ENCODE measurements around the gene KCNK18.

Gene KCNK18

DNA sequence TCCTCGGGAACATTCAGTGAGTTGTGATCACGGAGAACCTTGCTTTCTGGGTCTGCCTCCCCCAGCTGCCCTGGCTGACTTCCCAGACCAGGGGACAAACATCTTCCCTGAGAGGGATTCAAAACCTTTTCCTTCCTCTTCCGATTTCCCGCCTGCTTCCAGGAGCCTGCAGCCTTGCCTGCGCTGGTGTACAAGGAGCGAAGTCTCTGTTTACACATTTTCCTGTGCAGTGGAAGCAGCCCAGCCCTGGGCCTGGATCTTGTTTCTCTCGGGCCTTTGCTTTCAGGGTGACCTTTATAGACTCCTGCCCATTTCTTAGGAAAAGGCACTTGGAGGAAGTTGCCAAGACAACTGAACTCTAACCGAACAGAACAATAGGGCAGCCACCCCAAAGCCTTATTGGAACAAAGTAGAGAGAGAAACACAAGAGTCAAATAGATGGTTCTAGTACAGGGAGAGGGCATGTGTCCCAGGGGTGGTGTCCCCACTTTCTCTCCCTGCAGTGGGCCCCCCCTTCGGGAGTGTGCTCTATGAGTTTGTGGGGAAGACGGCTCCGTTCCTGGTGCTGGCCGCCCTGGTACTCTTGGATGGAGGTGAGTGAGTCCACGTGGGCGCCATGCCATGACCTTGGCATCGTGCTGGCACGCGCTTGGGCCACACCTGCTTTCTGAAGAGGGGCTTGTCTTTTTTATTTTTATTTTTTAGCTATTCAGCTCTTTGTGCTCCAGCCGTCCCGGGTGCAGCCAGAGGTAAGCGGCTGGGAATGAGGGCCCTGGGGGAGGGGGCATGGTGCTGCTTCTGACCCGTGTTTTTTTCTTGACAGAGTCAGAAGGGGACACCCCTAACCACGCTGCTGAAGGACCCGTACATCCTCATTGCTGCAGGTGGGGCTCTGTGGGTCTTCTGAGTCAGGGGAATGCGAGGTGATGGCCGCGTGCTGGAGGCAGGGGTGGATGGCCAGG, 57.8 kb downstream of the KCNK18 start:
- no peak for DNase-seq

DNA sequence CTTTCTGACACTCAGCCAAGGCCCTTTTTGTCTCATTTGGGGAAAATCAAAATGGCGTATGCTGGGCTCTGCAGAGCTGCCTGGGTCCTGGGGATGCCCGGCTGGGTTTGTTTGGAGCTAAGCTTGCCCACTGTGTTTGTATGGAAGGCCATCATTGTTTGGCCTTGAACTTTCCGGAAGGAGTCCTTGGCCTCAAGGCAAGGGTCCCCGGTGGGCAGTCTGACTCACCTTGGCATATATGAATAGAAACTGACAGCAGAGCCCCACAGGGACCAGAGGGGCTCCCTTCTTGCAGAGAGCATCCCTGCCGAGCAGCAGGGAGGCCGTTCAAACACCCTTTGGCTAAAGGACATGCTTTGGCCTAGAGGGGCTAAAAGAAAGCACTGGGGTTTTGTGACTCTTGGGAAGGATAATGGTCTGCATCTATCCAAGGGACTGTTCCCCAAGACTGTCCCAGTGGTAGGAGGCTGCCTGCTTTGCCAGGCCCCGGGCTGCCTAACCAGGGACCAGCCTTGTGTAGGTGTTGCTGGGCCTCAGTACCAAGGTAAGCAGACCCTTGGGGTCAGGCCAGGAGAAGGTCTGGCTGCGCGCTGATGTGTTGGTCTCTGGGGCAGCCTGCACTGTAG, 58.7 kb downstream of the KCNK18 start:
- DNase-seq: no peak

DNA sequence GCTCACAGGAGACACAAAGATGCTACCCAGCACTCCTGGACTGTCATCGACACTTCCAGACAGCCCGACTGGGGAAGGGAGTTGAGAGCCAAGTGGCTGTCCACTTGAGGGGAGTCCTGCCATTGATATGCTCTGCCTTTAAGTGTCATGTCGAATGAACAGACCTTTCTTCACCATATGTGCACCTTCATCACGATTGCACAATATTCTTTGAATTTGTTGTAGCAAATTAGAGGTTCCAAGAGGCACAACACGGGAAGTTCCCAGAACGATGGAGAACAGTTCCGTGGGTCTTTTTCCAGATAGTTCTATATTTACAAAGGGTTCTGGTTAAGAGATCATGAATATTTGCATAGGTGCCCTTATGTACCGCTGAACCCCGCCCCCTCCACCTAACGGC, 59.6 kb downstream of the KCNK18 start:
- no peak for DNase-seq

DNA sequence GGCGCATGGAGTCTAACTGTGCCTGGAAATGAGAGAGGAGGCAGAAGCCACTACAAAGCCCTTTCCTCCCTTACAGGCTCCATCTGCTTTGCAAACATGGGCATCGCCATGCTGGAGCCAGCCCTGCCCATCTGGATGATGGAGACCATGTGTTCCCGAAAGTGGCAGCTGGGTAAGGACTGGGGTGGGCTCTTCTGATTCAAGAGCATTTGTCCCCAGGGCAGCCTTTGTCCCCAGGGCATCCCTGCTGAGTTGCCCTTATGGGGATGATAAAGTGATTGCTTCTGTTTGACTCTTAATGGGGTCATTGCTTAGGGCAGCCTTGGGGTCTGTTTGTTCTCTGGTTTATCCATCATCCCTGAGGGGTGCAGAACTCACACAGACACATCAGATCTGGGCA, 60.4 kb downstream of the KCNK18 start:
- DNase-seq: no peak

- DNase-seq: no peak
These were observed 62.0 kb downstream of the KCNK18 start for GRCh38 chr10:117259279-117259678.

Measured in activated CD4-positive, alpha-beta T cell treated with anti-CD3 and anti-CD28 coated beads for 1 hour (primary cell).